ENCODE results near the gene TRIM44.

Gene TRIM44

GRCh38 chr11:35791088-35791958 is 128.7 kb downstream of the TRIM44 start:
- H3K4me3 ChIP-seq (ENCODE audit: low read depth, low read length): no peak overlapping the region
- TF ChIP-seq CTCF (IDR thresholded peaks at IDR 0.05; ENCODE audit: low read depth, low read length) (no peak), MYC (IDR thresholded peaks at IDR 0.05; ENCODE audit: low read depth, low read length) (no peak), POLR2A (IDR thresholded peaks at IDR 0.05; ENCODE audit: extremely low read depth, insufficient read length) (no peak)
- TF ChIP-seq, protein P1, sequence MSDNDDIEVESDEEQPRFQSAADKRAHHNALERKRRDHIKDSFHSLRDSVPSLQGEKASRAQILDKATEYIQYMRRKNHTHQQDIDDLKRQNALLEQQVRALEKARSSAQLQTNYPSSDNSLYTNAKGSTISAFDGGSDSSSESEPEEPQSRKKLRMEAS (IDR thresholded peaks at IDR 0.05; ENCODE audit: low read depth, low read length): no peak
- DNase-seq (ENCODE audit: low read depth): no peak

- TF ChIP-seq, protein P1 (IDR thresholded peaks at IDR 0.05; ENCODE audit: low read depth, low read length): no peak
- TF ChIP-seq POLR2A (IDR thresholded peaks at IDR 0.05; ENCODE audit: extremely low read depth, insufficient read length): no peak
- no peak for DNase-seq (ENCODE audit: low read depth)
- no peak overlapping the region for H3K4me3 ChIP-seq (ENCODE audit: low read depth, low read length)
Measured at GRCh38 chr11:35792148-35792845, 129.7 kb downstream of the TRIM44 start.

DNA sequence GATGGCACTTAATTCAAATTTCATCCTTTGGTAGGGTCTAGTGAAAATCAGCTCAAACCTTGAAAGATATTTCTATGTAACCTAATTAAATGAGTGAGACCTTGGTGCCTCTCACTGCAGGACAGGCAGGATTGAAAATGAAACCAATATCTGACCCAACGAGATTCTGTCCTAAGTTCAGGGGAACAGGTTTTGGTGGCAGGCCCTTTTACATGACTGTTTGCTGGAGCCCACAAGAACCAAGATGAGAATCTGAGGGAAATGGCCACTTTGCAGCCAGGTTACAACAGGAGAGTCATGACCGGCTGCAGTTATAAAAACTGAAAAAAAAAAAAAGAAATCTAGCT is 130.2 kb downstream of the TRIM44 start:
- TF ChIP-seq MYC (IDR thresholded peaks at IDR 0.05; ENCODE audit: low read depth, low read length) (no peak), POLR2A (IDR thresholded peaks at IDR 0.05; ENCODE audit: extremely low read depth, insufficient read length) (no peak), CTCF (IDR thresholded peaks at IDR 0.05; ENCODE audit: low read depth, low read length) (no peak)
- TF ChIP-seq, protein P1 (IDR thresholded peaks at IDR 0.05; ENCODE audit: low read depth, low read length): no peak
- no peak for DNase-seq (ENCODE audit: low read depth)
- no peak overlapping the region for H3K4me3 ChIP-seq (ENCODE audit: low read depth, low read length)

DNA sequence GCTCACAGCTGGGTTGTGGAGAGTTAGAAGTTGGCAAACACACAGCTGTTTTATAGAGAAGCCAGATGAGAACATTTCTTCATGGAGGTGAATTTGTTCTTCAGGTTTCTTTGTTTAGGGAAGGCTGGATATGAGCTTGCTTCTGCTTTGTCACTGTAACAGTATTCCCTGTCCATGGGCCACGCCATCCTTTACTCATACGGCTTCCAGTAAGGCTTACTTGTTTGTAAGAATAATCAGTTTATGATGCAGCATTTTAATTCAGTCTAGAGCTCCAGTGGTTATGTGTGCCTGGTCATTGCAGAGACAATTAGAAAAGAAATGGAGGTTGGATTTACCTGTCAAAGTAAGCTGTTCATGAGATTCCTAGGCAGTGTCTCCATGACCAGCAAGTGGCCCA is 131.8 kb downstream of the TRIM44 start:
- TF ChIP-seq, protein P1 (IDR thresholded peaks at IDR 0.05; ENCODE audit: low read depth, low read length): no peak
- TF ChIP-seq MYC (IDR thresholded peaks at IDR 0.05; ENCODE audit: low read depth, low read length) (no peak), POLR2A (IDR thresholded peaks at IDR 0.05; ENCODE audit: extremely low read depth, insufficient read length) (no peak), CTCF (IDR thresholded peaks at IDR 0.05; ENCODE audit: low read depth, low read length) (no peak)
- no peak for DNase-seq (ENCODE audit: low read depth)
- no peak overlapping the region for H3K4me3 ChIP-seq (ENCODE audit: low read depth, low read length)

GRCh38 chr11:35794850-35795249 is 132.3 kb downstream of the TRIM44 start:
- TF ChIP-seq POLR2A (IDR thresholded peaks at IDR 0.05; ENCODE audit: extremely low read depth, insufficient read length): no peak
- TF ChIP-seq, protein P1 (IDR thresholded peaks at IDR 0.05; ENCODE audit: low read depth, low read length): no peak
- no peak overlapping the region for H3K4me3 ChIP-seq (ENCODE audit: low read depth, low read length)
- DNase-seq (ENCODE audit: low read depth): no peak

DNA sequence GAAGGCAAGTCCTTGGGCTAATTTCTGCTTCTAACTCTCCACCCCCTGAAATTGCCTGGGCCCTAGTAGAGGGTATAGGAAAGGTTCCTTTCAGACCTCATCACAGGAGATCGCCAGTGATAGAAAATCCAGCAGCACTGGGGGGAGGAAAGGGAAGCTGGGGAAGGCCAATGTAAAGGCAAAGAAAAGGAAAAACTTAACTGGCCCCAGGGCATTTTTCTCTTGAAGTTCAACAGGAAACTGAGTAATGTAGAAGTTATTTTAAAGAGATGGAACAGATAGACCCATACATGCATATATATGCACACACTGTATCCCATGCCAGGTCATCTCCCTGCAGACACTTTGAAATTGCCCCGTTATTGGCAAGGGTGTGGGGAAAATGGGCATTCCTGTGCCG is 134.0 kb downstream of the TRIM44 start:
- H3K4me3 ChIP-seq (ENCODE audit: low read depth, low read length): no peak overlapping the region
- DNase-seq (ENCODE audit: low read depth): no peak
- TF ChIP-seq, protein P1 (IDR thresholded peaks at IDR 0.05; ENCODE audit: low read depth, low read length): no peak
- TF ChIP-seq MYC (IDR thresholded peaks at IDR 0.05; ENCODE audit: low read depth, low read length) (no peak), POLR2A (IDR thresholded peaks at IDR 0.05; ENCODE audit: extremely low read depth, insufficient read length) (no peak), CTCF (IDR thresholded peaks at IDR 0.05; ENCODE audit: low read depth, low read length) (no peak)
